ENCODE data around the gene RFPL3.
"Not testable (repeated sequence)": the region's sequence is repeated elsewhere in the genome, so short reads cannot be mapped to it uniquely, and the experiment has no call there.

Gene RFPL3

DNA sequence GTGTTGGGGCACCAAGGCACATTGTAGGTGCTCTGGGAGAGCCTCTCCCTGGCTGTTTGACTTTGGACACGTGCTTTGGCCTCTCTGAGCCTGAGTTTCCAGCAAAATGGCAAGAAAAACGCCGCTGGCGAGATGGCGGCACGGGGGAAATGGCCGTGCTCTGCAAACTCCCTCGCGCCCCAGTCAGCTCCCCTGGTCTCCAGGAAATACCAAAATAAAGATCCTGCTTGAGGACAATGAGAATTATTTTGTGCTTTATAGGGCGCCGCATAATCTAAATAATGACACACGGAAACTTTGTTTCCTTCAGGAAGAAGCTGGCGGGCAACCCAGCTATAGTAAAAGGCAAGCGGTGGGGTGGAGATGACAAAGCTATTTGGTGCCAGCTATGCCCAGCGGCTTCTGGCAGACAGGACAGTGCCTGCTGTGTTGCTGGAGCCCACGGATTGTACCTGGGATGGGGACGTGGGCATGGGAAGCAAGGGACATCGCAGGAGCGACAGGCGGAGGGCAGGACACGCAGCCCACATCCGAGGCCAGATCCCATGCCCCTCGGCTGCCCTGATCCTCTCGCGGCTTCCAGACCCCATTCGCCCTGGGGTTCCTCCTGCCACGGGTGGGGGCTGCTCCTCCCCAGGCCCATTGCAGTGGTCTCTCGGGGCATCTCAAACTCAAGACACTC, 26.3 kb upstream of the RFPL3 start:
- DNase-seq, result no peak

DNA sequence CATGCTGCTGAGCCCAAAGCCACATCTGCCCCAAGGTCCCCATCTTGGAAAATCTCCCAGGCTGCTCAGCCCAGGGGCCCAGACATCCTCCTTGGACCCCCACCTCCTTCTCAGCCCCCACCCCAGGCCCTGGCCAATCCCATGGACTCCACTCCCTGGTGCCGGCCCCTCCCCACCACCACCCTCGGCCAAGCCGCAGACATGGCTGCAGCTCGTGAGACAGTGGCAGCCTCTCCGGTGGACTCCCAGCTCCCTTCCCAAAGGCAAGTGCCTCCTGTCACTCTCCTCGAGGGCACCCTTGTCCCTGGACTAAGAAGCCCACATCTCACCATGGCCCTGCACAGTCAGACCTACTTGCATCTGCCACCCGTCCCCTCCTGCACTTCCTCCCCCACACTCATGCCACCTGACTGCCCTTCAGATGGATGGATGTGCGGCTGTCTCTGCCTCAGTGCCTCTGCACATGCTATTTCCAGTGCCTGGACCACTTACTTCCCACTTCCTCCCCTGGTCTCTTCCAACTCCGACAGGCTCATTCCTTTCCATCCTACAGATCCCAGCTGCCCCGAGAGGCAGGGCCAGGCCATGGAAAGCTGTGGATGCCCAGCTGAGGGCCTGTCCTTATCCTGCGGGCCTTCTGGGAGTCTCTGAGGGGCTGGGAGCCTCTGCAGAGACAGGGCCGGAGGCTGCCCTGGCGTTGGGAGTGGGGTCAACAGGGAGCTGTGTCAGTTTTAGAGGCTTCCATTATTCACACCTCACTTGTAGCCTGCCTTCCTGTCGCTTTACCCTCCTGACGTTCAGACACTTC, 25.5 kb upstream of the RFPL3 start:
- DNase-seq, result no peak

DNA sequence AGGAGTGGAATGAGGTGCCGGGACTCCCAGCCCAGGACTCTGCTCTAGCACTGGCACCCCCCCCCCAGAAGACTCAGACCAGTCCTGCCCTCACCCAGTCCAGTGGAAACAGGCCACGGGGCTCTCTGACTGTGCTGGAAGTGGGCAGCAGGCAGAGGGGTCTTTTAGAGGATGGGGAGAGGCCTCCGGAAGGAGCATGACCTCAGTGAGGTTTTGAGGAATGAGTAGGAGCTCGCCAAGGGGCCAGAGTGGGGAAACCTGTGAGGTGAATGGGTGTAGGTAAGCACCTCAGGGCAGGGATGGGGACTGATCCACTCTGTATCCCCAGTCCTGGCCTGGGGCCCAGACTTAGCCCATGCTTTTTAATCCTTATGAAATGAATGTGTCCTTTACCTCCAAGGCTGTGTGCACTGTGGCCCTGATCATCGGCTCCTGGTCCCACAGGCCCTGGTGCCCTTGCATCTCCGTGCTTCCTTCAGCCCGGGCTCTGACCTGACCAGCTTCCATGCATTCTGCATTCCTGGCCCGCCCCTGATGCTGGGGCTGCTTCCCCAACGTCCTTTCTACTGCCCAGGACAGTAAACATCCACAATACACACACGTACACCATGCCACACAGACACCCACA, 24.4 kb upstream of the RFPL3 start:
- DNase-seq, result no peak

DNA sequence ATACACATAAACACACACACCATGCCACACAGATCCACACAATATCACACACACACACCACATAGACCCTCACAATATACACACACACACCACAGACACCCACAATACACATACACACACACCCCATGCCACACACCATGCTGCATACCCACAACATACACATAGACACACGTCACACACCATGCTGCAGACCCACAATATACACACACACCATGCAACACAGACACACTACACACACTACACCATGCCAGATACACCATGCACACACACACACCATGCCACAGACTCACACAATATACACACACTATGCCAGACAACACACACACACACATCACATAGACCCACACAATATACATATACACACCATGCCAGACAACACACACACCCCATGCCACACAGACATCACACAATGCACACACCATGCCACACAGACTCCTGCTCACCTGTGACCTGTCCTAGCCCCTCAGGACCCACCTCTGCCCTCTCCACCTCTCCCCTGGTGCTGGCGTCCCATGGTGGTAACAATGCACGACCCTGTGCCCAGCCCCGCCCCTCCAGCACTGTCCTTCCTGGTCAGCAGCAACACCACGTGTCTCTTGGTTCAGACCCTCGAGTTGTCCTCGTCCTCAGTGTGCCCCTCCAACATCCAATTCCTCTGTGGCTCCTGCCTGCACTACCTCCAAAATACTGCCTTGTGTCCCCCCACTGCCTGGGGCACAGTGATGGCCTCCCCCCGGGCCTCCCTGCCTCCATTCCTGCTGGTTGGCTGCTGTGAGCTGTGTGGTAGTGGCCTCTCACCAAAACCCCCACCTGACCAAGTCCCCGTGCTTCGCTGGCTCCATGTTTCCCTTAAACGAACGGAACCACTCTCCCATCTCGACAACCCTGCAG, 23.7 kb upstream of the RFPL3 start:
- DNase-seq, result no peak

DNA sequence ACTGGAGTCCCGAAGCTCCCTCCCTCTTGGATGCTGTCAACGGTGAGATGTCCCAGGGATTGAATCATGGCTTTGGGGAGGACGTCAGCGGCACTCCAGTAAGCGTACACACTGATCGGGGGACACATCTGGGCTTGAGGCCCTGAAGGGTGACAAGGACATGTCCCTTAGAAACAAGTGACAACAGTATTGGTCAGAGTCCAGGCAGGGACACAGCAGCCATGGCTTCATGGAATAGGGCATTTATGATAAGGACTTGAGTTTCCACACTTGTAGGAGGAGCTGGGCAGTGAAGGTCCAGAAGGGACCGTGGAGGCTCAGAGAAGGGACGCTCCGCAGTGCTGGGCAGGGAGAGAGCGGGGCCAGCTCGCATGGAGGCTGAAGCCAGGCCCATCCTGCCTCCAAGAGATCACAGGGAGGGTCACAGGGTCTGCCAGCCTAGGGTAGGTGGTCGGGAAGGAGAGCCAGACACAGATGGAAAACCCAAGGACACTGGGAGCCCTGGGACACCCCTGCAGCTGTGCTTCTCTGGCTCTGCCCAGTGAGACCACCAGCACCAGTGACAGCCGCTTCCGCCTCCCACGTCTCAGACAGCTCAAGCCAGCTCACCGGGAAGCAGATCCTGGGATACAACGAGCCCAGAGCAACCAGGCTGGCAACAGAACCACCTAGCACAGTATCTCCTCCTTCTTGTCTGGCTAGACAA, 22.9 kb upstream of the RFPL3 start:
- no peak for DNase-seq

DNA sequence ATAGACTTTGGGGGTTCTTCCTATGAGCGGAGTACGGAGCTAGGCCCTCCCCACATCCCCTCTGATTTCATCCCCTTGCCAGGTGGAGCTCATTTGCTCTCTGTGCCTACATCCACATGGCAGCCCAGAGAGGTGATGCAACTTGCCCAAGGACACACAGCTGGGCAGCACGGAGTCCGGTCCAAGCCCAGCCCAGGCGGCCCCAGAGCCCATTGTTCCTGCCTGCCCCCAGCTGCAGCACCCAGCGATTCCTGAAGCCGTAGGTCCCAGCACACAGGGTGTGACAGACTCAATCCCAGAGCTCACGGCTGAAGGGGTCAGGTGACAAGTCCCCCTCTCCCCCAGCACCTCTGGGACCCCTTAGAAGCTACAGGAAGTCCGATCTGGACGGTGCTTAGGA, 22.2 kb upstream of the RFPL3 start:
- DNase-seq, result no peak

DNA sequence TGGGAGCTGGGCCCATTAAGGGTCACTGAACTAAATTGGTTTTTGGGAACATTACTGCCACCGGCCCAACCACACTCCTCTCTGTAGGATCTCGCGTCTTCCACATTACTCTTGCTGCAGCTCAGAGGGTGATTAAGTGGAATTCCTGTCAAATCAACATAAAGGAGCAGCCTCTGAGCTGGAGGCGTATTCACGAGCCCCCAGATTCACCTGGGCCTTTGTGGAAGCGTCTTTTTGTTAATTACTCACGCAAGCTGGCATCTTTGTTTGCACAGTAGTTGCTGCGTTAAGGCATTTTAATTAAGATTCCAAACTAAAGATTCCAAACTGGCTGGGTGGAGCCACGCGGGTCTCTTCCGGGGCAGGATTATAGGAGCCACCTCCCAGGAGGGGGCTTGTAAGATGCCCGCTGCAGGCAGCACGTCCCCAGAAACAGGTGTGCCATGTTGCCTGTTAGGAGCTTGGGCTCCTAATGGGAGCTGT, 21.5 kb upstream of the RFPL3 start:
- no peak for DNase-seq

DNA sequence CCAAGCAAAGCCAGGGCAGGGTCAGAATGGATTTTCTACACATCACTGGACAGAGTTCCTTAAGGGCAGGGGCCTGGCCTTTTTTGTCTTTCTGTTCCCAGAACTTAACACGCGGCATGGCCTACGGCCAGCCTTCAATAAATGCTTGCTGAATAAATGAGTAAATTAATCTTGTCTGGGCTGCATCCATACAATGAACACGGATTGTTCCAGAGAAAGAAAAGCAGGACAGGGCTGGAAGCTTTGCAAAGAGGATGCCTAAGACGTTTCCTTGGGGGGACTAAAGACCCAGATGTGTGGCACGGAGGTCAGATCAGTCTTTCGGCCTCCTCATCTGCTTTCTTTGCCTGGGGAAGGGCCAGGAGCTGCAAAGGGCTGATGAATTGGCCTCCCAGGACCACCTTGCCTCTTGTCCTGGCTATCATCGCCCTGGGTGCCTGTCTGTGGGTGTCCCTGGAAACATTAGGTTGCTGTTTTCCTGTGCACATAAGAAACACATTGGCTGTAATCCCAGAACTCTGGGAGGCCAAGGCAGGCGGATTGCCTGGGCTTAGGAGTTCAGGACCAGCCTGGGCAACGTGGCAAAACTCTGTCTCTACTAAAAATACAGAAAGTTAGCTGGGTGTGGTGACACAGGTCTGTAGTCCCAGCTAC, 20.8 kb upstream of the RFPL3 start:
- no peak for DNase-seq

DNA sequence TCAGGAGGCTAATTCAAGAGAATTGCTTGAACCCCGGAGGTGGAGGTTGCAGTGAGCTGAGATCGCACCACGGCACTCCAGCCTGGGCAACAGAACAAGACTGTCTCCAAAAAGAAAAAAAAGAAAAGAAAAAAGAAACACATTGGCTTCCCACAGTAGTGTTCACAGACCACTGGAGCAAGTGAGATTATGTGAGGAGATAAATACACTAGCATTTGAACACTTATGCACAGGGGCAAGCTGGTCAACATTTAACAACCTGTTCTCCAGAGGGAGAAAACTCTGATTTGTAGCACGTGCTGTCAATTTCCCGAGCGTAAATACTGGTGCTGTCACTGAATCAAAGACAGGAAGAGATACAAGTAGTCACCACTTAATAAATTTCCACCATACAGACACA, 20.2 kb upstream of the RFPL3 start:
- DNase-seq, result not testable (repeated sequence)

DNA sequence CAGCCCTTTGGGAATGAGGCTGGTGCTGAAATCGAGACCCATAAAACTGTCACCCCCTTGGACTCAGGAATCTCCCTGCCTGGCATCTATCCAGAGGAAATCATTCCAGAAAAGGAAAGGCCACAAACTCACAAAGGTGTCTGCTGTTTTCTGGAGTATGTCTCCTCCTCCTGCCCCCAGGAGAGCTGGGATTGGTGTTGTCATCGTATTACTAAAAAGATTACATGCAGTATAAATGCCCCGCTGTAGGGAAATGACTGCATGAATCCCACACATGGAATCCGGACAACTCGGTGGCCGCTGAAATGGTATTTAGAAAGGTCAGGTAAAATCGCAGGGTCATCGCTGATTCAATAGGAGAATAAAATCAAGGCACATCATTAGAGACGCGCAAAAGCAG, 18.9 kb upstream of the RFPL3 start:
- DNase-seq, result no peak

DNA sequence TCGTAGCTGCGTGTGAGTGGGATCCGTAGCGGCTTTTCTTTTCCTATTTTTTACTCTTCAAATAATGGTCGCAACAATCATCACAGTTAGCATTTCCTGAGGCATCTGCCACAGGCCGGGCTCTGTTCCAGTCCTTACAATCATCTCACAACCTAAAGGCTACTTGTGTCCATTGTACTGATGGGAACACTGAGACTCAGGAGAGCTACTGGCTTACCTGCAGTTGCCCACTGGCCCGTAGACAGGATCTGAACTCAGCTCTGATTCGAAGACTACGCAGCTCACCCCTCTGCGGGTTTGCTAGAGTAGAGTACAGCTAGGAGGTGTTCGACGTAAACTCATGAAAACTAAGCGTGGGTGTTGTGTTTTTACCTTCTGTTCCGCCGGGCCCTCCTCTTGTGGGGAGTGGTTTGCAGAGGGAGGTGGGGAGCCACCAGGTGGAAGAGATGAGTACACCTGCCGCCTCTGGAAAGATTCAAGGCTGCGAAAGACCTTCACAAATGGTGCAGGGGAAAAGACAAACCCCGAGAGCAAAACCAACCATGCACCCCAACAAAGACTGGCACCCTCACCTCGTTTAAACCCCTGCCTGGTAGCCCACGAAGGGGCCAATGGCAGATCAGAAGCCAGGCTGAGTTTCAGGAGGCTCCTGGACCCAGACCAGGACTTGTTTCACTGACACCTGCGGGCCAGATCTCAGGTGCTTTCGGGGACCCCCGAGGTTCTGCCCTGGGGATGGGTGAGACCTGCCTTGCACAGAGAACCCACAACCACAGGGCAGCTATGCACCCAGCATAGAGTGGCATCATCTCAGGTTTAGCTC, 18.3 kb upstream of the RFPL3 start:
- no peak for DNase-seq

DNA sequence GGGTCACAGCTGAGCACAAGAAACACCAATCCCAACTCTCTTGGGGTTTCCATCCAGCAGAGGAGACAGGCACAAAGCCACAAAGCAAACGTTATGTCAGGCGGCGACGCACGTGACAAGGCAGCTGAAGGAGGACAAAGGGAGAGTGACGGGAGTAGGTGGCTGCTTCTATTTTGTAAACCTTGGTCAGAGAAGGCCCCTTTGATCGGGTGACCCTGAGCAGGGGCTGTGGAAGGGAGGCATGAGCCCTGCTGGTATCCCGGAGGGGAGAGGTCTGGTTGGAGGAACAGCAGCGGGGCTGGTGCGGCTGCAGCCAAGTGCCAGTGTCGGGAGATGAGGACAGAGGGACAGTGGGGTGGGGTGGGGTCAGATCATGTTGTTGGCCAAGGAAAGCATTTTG, 17.3 kb upstream of the RFPL3 start:
- no peak for DNase-seq

DNA sequence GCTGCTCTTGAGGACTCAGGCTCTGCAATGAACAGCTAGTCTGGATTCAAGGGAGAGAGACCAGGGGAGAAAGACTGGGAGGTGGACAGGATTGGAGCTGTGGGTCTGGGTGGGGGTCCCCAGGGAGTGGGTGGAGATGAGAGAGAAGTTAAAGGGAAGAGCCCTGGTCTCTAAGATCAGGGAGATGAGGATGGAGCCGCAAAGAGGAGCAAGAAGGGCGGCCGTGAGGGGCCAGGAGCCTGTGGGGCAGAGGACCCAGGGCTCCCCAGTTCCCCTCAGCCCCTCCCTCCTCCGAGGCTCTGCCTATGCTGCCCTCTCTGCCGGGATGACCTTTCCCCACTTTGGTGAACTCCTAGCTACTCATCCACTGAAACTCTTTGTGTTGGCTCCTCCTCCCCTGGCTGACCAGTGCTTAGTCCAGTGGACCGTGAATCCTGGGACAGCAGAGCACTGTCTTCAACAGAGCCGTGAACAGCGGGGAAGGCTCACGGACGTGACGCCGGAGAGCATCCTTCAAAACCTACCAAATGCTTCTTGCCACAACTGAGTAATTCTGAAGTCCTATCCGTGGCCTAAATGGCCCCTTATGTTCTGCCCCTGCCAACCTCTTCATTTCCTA, 16.4 kb upstream of the RFPL3 start:
- DNase-seq, result no peak

DNA sequence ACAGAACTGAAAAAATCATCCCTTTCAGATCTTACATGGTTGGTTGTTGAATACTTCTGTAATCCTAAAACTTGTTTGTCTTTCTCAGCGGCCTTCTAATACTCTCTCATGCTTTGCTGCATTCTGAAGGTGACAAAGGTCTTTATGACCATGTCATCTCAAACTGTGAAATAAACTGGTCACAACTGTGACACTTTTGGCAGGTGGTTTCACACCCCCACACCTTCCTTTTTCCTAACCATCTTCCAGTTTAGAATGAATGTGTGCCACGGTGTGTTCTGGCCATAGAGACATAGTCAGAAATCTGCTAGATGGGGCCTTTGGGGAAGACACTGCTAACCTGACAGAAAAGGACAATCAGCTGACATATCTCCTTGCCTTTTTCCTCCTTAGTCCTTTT, 14.7 kb upstream of the RFPL3 start:
- DNase-seq, result no peak

DNA sequence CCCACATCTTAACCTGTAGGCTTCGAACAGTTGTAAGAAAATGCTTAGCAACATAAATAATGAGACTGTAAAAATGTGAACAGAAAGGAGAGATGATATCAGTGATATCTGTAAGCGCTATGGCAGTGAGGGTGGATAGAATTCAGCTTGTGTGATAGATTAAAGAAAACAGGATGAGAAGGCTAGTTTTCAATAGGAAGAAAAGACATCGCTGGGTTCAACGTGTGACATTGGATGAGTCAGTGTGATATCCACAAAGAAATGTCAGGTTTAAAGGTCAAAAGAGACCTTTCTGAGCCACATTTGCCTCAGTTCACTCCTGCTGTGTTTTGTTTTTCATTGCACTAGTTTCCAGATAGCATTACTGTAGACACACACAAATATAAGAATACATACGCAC, 13.7 kb upstream of the RFPL3 start:
- DNase-seq, result no peak

DNA sequence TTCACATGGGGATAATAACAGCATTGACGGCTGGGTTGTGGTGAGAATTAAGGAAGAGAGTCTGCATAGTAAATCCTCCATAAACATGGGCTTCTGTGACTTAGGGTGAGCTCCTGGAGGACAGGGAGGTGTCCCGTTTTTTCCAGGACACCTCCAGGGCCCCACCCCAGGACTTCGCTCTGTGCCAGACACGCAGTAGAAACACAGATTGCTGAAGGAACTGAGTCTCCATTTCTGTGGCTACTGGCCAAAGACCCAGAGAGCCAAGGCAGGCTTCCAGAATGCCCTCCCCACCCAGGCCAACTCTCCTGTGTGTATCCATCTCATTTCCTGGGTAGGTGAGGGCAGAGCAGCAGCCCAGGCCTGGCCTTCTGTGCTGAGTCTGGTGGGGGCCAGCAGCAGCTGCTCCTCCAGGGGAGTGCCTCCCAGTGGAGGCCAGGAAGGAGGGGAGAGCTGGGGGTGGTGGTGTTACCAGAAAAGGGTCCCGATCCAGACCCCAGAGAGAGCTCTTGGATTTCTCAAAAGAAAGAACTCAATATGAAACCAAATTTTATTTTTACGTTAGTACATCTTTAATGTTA, 9.5 kb upstream of the RFPL3 start:
- DNase-seq, result no peak

DNA sequence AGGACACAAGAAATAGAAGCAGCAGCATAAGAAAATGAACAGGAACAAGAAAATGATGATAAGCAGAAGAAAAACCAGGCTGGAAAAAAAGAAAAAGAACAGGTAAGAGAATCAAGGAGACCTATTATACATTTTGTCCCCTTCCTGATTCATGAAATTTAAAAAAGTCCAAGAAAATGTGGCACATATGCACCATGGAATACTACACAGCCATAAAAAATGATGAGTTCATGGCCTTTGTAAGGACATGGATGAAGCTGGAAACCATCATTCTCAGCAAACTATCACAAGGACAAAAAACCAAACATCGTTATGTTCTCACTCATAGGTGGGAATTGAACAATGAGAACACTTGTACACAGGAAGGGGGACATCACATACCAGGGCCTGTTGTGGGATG, 5.8 kb upstream of the RFPL3 start:
- DNase-seq, result not testable (repeated sequence)

DNA sequence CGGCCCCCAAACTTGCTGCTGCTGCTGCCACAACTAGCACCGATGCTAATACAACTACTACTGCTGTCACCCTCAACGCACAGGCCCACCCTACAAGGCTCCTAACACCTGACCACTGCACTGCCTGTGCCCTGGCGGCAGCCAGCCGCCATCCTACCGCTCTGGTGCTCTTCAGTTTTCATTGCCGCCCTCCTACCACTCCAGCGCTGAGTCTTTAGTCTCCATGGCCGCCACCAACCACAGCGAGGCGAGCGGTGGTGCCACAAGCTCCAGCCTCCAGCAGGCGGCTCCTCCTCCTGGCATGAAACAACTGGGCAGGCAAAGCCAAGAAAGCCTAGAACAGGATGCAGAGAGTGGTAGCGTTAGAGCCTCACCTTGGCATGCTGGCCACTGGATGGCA, 5.0 kb upstream of the RFPL3 start:
- DNase-seq, result no peak

DNA sequence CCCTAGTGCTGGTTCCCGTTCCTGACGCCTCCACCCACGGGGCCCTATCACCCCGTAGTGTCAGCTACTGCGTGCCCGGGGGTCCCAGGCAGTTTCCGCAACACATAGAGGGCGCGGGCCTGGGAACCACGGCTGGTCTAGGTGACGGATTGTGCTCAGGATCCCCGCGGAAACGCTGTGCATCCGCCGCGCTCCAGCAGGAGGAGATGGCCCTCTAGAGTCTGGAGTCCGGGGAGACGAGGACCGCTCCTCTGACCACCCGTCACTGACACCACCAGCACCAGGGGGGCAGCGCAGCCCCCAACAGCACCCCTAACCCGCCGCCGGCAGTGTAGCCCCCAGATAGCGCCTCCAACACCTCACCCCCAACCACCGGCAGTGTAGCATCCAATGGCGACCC, 4.4 kb upstream of the RFPL3 start:
- no peak for DNase-seq

DNA sequence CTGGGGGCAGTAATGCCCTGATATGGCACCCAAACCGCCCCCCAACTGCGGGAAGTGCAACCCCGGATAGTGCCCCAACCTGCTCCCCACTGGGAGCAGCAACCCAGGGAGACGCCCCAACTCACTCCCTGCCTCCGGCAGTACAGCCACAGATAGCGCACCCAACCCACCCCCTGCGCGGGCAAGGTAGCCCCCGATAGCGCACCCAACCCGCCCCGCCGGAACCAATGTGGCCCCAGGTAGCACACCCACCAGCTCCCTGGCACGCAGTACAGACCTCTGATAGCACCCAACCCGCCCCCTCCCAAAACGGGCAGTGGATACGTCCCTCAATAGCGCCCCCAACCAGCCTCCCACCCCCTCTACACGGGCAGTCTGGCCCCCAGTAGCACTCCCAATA, 3.8 kb upstream of the RFPL3 start:
- DNase-seq, result no peak
